BLaER1 treated with 17β-estradiol and CSF1 and Interleukin-3, amounts not matched to agents 10 nM and 100 nM (cell line): ENCODE data around the gene UQCC5.

Experiments
- H3K27ac ChIP-seq, 11 experiments: shearing (Covaris generic); formaldehyde crosslinking; 2 replicates each; pipeline ENCODE4 v1.8.1; 2022
- H3K27me3 ChIP-seq, 11 experiments: shearing (Covaris generic); formaldehyde crosslinking; 2 replicates each; pipeline ENCODE4 v1.8.1; 2022
- H3K36me3 ChIP-seq, 11 experiments: shearing (Covaris generic); formaldehyde crosslinking; 2 replicates each; pipeline ENCODE4 v1.8.1; 2022
- H3K4me1 ChIP-seq, 10 experiments: shearing (Covaris generic); formaldehyde crosslinking; 2 replicates each; pipeline ENCODE4 v1.8.1; 2022
- H3K4me2 ChIP-seq, 11 experiments: shearing (Covaris generic); formaldehyde crosslinking; 2 replicates each; pipeline ENCODE4 v1.8.1; 2022
- H3K4me3 ChIP-seq, 10 experiments: shearing (Covaris generic); formaldehyde crosslinking; 2 replicates each; pipeline ENCODE4 v1.8.1; 2022
- H3K9ac ChIP-seq, 11 experiments: shearing (Covaris generic); formaldehyde crosslinking; 2 replicates each; pipeline ENCODE4 v1.8.1; 2022
- H3K9me3 ChIP-seq, 11 experiments: shearing (Covaris generic); formaldehyde crosslinking; replicated peaks in 1 of 11; 2 replicates each; pipeline ENCODE4 v1.8.1; 2022
- H4K20me1 ChIP-seq, 11 experiments: shearing (Covaris generic); formaldehyde crosslinking; 2 replicates each; pipeline ENCODE4 v1.8.1; 2022
- Cebpa-rat ChIP-seq, 11 experiments: shearing (Covaris generic); IDR thresholded peaks; 2 replicates each; pipeline ENCODE4 v1.8.1; 2022

Gene UQCC5

GRCh38 chr3:52490939-52491526 lies 45.4 kb upstream of the UQCC5 start:
- Histone ChIP-seq H3K4me3 (peak overlapping the region in 8 of 10 experiments; percentile 5 to 81 (median 30); a peak in 12 of 20 replicates), H3K4me2 (peak overlapping the region; percentile 62 to 100 (median 98)), H3K27me3 (no peaks in the 10 kb centered on the region), H3K36me3 (peaks cover 64 to 88% (median 73%) of the 10 kb centered on the region in 11 experiments), H3K4me1 (peaks cover 57 to 100% (median 99%) of the 10 kb centered on the region in 10 experiments), H3K27ac (peak overlapping the region; percentile 85 to 99 (median 97)), H3K9ac (peak overlapping the region; percentile 69 to 96 (median 91)), H4K20me1 (peaks cover 0 to 6% (median 0%) of the 10 kb centered on the region in 11 experiments; a peak in 2 of 22 replicates), H3K9me3 (no peaks in the 10 kb centered on the region)
- TF ChIP-seq Cebpa-rat (IDR thresholded peaks at IDR 0.05), result no peak

DNA sequence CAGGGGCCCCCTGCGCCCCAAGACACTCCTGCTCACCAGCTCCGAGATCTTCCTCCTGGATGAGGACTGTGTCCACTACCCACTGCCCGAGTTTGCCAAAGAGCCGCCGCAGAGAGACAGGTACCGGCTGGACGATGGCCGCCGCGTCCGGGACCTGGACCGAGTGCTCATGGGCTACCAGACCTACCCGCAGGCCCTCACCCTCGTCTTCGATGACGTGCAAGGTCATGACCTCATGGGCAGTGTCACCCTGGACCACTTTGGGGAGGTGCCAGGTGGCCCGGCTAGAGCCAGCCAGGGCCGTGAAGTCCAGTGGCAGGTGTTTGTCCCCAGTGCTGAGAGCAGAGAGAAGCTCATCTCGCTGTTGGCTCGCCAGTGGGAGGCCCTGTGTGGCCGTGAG lies 44.3 kb upstream of the UQCC5 start:
- H3K27ac ChIP-seq, result peak overlapping the region; percentile 85 to 99 (median 97)
- peaks cover 0 to 6% (median 0%) of the 10 kb centered on the region in 11 experiments; a peak in 2 of 22 replicates for H4K20me1 ChIP-seq
- H3K4me2 ChIP-seq, result peak overlapping the region in 10 of 11 experiments; percentile 83 to 100 (median 98); a peak in 19 of 22 replicates
- H3K36me3 ChIP-seq, result peaks cover 54 to 88% (median 66%) of the 10 kb centered on the region in 11 experiments
- H3K4me1 ChIP-seq, result peaks cover 49 to 100% (median 99%) of the 10 kb centered on the region in 10 experiments
- H3K4me3 ChIP-seq, result peak overlapping the region in 7 of 10 experiments; percentile 5 to 81 (median 31); a peak in 10 of 20 replicates
- TF ChIP-seq Cebpa-rat (IDR thresholded peaks at IDR 0.05), result no peak
- no peaks in the 10 kb centered on the region for H3K27me3 ChIP-seq
- H3K9me3 ChIP-seq, result no peaks in the 10 kb centered on the region
- H3K9ac ChIP-seq, result peak overlapping the region; percentile 69 to 96 (median 91); a peak in 21 of 22 replicates

GRCh38 chr3:52493232-52494017 lies 43.0 kb upstream of the UQCC5 start:
- Histone ChIP-seq H3K9ac (peak overlapping the region in 10 of 11 experiments; percentile 37 to 96 (median 91); a peak in 19 of 22 replicates), H3K36me3 (peaks cover 41 to 83% (median 60%) of the 10 kb centered on the region in 11 experiments), H3K4me3 (peak overlapping the region in 4 of 10 experiments; percentile 25 to 81 (median 64); a peak in 6 of 20 replicates), H3K9me3 (no peaks in the 10 kb centered on the region), H4K20me1 (peaks cover 0 to 6% (median 0%) of the 10 kb centered on the region in 11 experiments; a peak in 2 of 22 replicates), H3K4me2 (peak overlapping the region in 9 of 11 experiments; percentile 23 to 100 (median 98); a peak in 18 of 22 replicates), H3K4me1 (peaks cover 62 to 100% (median 99%) of the 10 kb centered on the region in 10 experiments), H3K27ac (peak overlapping the region; percentile 85 to 99 (median 97)), H3K27me3 (no peaks in the 10 kb centered on the region)
- TF ChIP-seq Cebpa-rat (IDR thresholded peaks at IDR 0.05), result no peak

GRCh38 chr3:52494445-52494844 lies 42.0 kb upstream of the UQCC5 start:
- H4K20me1 ChIP-seq, result peaks cover 0 to 6% (median 0%) of the 10 kb centered on the region in 11 experiments; a peak in 2 of 22 replicates
- H3K4me1 ChIP-seq, result peaks cover 69 to 99% (median 98%) of the 10 kb centered on the region in 10 experiments
- H3K9ac ChIP-seq, result peak overlapping the region; percentile 71 to 96 (median 91)
- H3K4me2 ChIP-seq, result peak overlapping the region in 10 of 11 experiments; percentile 81 to 100 (median 98); a peak in 20 of 22 replicates
- peak overlapping the region; percentile 85 to 99 (median 97) for H3K27ac ChIP-seq
- H3K36me3 ChIP-seq, result peaks cover 32 to 73% (median 52%) of the 10 kb centered on the region in 11 experiments
- no peaks in the 10 kb centered on the region for H3K27me3 ChIP-seq
- H3K4me3 ChIP-seq, result peak overlapping the region in 6 of 10 experiments; percentile 60 to 81 (median 70); a peak in 9 of 20 replicates
- no peaks in the 10 kb centered on the region for H3K9me3 ChIP-seq
- TF ChIP-seq Cebpa-rat (IDR thresholded peaks at IDR 0.05), result no peak

- H3K27me3 ChIP-seq, result no peaks in the 10 kb centered on the region
- TF ChIP-seq Cebpa-rat (IDR thresholded peaks at IDR 0.05), result no peak
- peak within 1 kb of the TSS; percentile 71 to 96 (median 91) for H3K9ac ChIP-seq
- no peaks in the 10 kb centered on the region for H3K9me3 ChIP-seq
- peak within 1 kb of the TSS; percentile 85 to 99 (median 97) for H3K27ac ChIP-seq
- peak within 1 kb of the TSS in 9 of 10 experiments; percentile 14 to 81 (median 62); a peak in 15 of 20 replicates for H3K4me3 ChIP-seq
- peaks cover 28 to 70% (median 47%) of the 10 kb centered on the region in 11 experiments for H3K36me3 ChIP-seq
- H3K4me1 ChIP-seq, result peaks cover 69 to 99% (median 98%) of the 10 kb centered on the region in 10 experiments
- peaks cover 0 to 5% (median 0%) of the 10 kb centered on the region in 11 experiments; a peak in 2 of 22 replicates for H4K20me1 ChIP-seq
- H3K4me2 ChIP-seq, result peak within 1 kb of the TSS; percentile 76 to 100 (median 98)
These were observed 41.4 kb upstream of the UQCC5 start, which contains the start of gene STAB1 for GRCh38 chr3:52494886-52495495. Gene STAB1, plus strand, starts transcription at chr3:52495338. Its CDS starts 76 bp downstream, at chr3:52495414.

DNA sequence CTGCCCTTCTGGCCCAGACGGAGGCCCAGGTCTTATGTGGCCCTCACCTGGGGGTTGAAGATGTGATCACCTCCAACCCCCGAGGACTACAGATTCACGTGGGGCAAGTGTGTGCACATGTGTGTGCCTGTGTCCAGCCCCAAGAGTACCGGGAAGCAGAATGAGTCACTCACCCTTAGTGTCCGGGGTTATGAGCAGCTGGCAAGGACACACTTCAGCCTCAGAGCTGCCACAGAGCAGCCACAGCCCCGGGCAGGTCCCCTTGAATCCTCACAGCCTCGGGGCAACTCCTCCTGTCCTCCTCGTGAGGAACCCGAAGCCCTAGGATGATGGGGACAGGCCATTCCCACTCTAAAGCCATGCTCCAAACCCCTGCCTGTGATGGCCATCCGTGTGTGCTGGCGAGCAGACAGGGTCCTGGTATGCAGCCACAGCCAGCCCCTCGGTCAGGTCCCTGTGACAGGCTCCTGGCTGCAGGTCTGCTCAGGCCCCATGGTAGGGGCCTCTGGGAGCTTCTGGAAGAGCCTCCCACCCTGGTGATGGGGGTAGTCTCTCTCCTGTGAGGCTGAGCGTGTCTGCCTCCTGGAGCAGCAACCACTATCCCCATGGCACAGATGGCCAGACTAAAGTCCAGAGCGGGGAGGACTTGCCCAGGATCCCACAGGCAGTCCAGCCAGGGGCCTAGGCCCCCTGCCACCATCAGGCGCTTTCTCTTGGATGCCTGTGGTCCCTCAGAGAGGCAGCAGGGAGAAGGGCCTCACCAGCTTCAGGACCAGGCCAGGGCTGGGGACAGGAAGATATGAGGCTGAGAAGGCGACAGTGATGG lies 40.4 kb upstream of the UQCC5 start:
- Histone ChIP-seq H3K4me2 (peak overlapping the region; percentile 76 to 100 (median 98)), H3K4me3 (peak overlapping the region in 8 of 10 experiments; percentile 22 to 81 (median 66); a peak in 15 of 20 replicates), H3K9me3 (no peaks in the 10 kb centered on the region), H3K36me3 (peaks cover 28 to 76% (median 54%) of the 10 kb centered on the region in 11 experiments), H4K20me1 (no peaks in the 10 kb centered on the region; a peak in 2 of 22 replicates), H3K27me3 (no peaks in the 10 kb centered on the region), H3K9ac (peak overlapping the region; percentile 71 to 96 (median 91)), H3K27ac (peak overlapping the region; percentile 85 to 99 (median 97)), H3K4me1 (peaks cover 67 to 99% (median 98%) of the 10 kb centered on the region in 10 experiments)
- no peak for TF ChIP-seq Cebpa-rat (IDR thresholded peaks at IDR 0.05)

GRCh38 chr3:52498137-52499054 lies 38.0 kb upstream of the UQCC5 start:
- Histone ChIP-seq H3K27me3 (no peaks in the 10 kb centered on the region), H3K4me1 (peaks cover 81 to 99% (median 98%) of the 10 kb centered on the region in 10 experiments), H3K9me3 (no peaks in the 10 kb centered on the region), H3K9ac (peak overlapping the region; percentile 75 to 96 (median 91)), H3K4me3 (peak overlapping the region in 9 of 10 experiments; percentile 2 to 81 (median 62); a peak in 16 of 20 replicates), H3K4me2 (peak overlapping the region; percentile 69 to 100 (median 98)), H3K27ac (peak overlapping the region; percentile 85 to 99 (median 97)), H3K36me3 (peaks cover 3 to 76% (median 46%) of the 10 kb centered on the region in 11 experiments; a peak in 19 of 22 replicates), H4K20me1 (peaks cover 0 to 18% (median 0%) of the 10 kb centered on the region in 11 experiments; a peak in 5 of 22 replicates)
- peak in 10 of 11 experiments; percentile 13 to 88 (median 74); a peak in 15 of 22 replicates for TF ChIP-seq Cebpa-rat (IDR thresholded peaks at IDR 0.05)
